Hepatocyte (in vitro differentiated cells): ENCODE results near the gene ATP9A.

Experiments
- CTCF ChIP-seq: fragments of 200-600 bp; sonication (generic); IDR thresholded peaks from 2 replicates; pipeline ENCODE4 v1.5.1; 2016; ENCODE audit warnings: antibody characterized with exemption, mild to moderate bottlenecking; ENCODE audit not compliant: poor library complexity
- EZH2 ChIP-seq: fragments of 200-600 bp; sonication (generic); IDR thresholded peaks from 2 replicates; pipeline ENCODE4 v1.6.1; 2016; ENCODE audit warnings: antibody characterized with exemption, mild to moderate bottlenecking, borderline replicate concordance
- EZH2phosphoT487 ChIP-seq: fragments of 200-600 bp; sonication (generic); IDR thresholded peaks from one replicate; pipeline ENCODE4 v1.6.1; 2018; ENCODE audit warnings: antibody characterized with exemption, mild to moderate bottlenecking, low read depth, moderate library complexity; ENCODE audit not compliant: unreplicated experiment, severe bottlenecking

- no peak for TF ChIP-seq CTCF
- TF ChIP-seq EZH2 = no peak
- TF ChIP-seq EZH2phosphoT487 = no peak
These were observed 140.6 kb downstream of the ATP9A start for GRCh38 chr20:51627586-51627985.
